KOPT-K1 (cell line): Measurements from ENCODE around the gene MPHOSPH6.
"Not testable (repeated sequence)": the region's sequence is repeated elsewhere in the genome, so short reads cannot be mapped to it uniquely, and the experiment has no call there.

Source experiments
- H3K27ac ChIP-seq: fragments of 200-600 bp; sonication (generic); 2 replicates; pipeline ENCODE4 v1.5.1; 2016; ENCODE audit warnings: antibody characterized with exemption, mild to moderate bottlenecking, low read depth, low read length; ENCODE audit not compliant: poor library complexity, severe bottlenecking
- H3K36me3 ChIP-seq: fragments of 200-600 bp; sonication (generic); 2 replicates; pipeline ENCODE4 v1.5.1; 2017; ENCODE audit warnings: antibody characterized with exemption, mild to moderate bottlenecking, low read length, moderate library complexity; ENCODE audit not compliant: insufficient read depth
- H3K9me3 ChIP-seq: fragments of 200-600 bp; sonication (generic); 2 replicates; pipeline ENCODE4 v1.5.1; 2017; ENCODE audit warnings: antibody characterized with exemption, low read length, mild to moderate bottlenecking; ENCODE audit not compliant: insufficient read depth, poor library complexity, severe bottlenecking

Gene MPHOSPH6

GRCh38 chr16:82169861-82170845, at the start of gene MPHOSPH6:
Gene MPHOSPH6 (minus strand): TSS chr16:82170224. CDS start chr16:82170175, 49 bp downstream.
- Histone ChIP-seq H3K36me3 (peaks cover 29% of the 10 kb centered on the region), H3K9me3 (peaks cover 4% of the 10 kb centered on the region), H3K27ac (peak within 1 kb of the TSS; percentile 71)

- H3K36me3 ChIP-seq: no peaks in the 10 kb centered on the region
- no peak overlapping the region for H3K27ac ChIP-seq
- H3K9me3 ChIP-seq: no peaks in the 10 kb centered on the region
Measured at GRCh38 chr16:82219298-82219697, 49.3 kb upstream of the MPHOSPH6 start.

GRCh38 chr16:82209314-82209713, 39.3 kb upstream of the MPHOSPH6 start:
- H3K36me3 ChIP-seq, H3K27ac ChIP-seq, H3K9me3 ChIP-seq: not testable (repeated sequence)

GRCh38 chr16:82203198-82203597, 33.2 kb upstream of the MPHOSPH6 start:
- no peaks in the 10 kb centered on the region for H3K9me3 ChIP-seq
- H3K36me3 ChIP-seq: no peaks in the 10 kb centered on the region
- no peak overlapping the region for H3K27ac ChIP-seq

- no peaks in the 10 kb centered on the region for H3K9me3 ChIP-seq
- H3K36me3 ChIP-seq: no peaks in the 10 kb centered on the region
- H3K27ac ChIP-seq: no peak overlapping the region
Measured at GRCh38 chr16:82201926-82202325, 31.9 kb upstream of the MPHOSPH6 start.

- H3K9me3 ChIP-seq: no peaks in the 10 kb centered on the region
- H3K27ac ChIP-seq: no peak overlapping the region
- H3K36me3 ChIP-seq: no peaks in the 10 kb centered on the region
Measured at GRCh38 chr16:82201351-82201750, 31.3 kb upstream of the MPHOSPH6 start.

- no peaks in the 10 kb centered on the region for H3K9me3 ChIP-seq
- no peaks in the 10 kb centered on the region for H3K36me3 ChIP-seq
- no peak overlapping the region for H3K27ac ChIP-seq
Measured at GRCh38 chr16:82199209-82199608, 29.2 kb upstream of the MPHOSPH6 start.

- Histone ChIP-seq H3K9me3 (no peaks in the 10 kb centered on the region), H3K36me3 (no peaks in the 10 kb centered on the region), H3K27ac (no peak overlapping the region)
Measured at GRCh38 chr16:82197540-82198240, 27.7 kb upstream of the MPHOSPH6 start.

GRCh38 chr16:82195917-82196494, 26.0 kb upstream of the MPHOSPH6 start:
- Histone ChIP-seq H3K36me3 (no peaks in the 10 kb centered on the region), H3K27ac (no peak overlapping the region), H3K9me3 (no peaks in the 10 kb centered on the region)

- Histone ChIP-seq H3K27ac (no peak overlapping the region), H3K9me3 (no peaks in the 10 kb centered on the region), H3K36me3 (no peaks in the 10 kb centered on the region)
Measured at GRCh38 chr16:82194086-82194485, 24.1 kb upstream of the MPHOSPH6 start.

- Histone ChIP-seq H3K9me3 (no peaks in the 10 kb centered on the region), H3K36me3 (no peaks in the 10 kb centered on the region), H3K27ac (no peak overlapping the region)
Measured at GRCh38 chr16:82192665-82193064, 22.6 kb upstream of the MPHOSPH6 start.

GRCh38 chr16:82190386-82190785, 20.4 kb upstream of the MPHOSPH6 start:
- Histone ChIP-seq H3K36me3 (no peaks in the 10 kb centered on the region), H3K27ac (no peak overlapping the region), H3K9me3 (no peaks in the 10 kb centered on the region)

- H3K9me3 ChIP-seq: no peaks in the 10 kb centered on the region
- no peaks in the 10 kb centered on the region for H3K36me3 ChIP-seq
- H3K27ac ChIP-seq: no peak overlapping the region
Measured at GRCh38 chr16:82187829-82188228, 17.8 kb upstream of the MPHOSPH6 start.

- H3K9me3 ChIP-seq: no peaks in the 10 kb centered on the region
- H3K27ac ChIP-seq: no peak overlapping the region
- no peaks in the 10 kb centered on the region for H3K36me3 ChIP-seq
Measured at GRCh38 chr16:82185012-82185411, 15.0 kb upstream of the MPHOSPH6 start.

GRCh38 chr16:82184213-82184612, 14.2 kb upstream of the MPHOSPH6 start:
- no peaks in the 10 kb centered on the region for H3K9me3 ChIP-seq

More at GRCh38 chr16:82184213-82184612, 14.2 kb upstream of the MPHOSPH6 start:
- Histone ChIP-seq H3K36me3 (no peaks in the 10 kb centered on the region), H3K27ac (no peak overlapping the region)
